Lung (tissue), 12 donors: Measurements from ENCODE around the gene HS6ST3. TPM values are rescaled to one million over a fixed set of nuclear protein-coding genes. Genes with fewer than 3 reads are reported as not detected.

Experiments
- ATAC-seq: fragments of 200-7000 bp; cut with Tn5 transposase; one replicate; pipeline ENCODE4 v1.9.1; 2020; ENCODE audit warnings: moderate number of reproducible peaks; ENCODE audit not compliant: insufficient read depth, low FRiP score
- DNase-seq, 3 donors: peaks; one replicate each; pipeline ENCODE4 v3.0.0-alpha.2; 2013 to 2017
- H3K27ac ChIP-seq, 2 donors: one replicate each; pipeline ENCODE4 v1.5.1; 2013; ENCODE audit warnings: mild to moderate bottlenecking in 2 of 2, moderate library complexity in 2 of 2, control low read depth in 1 of 2, inconsistent platforms in 1 of 2, low read depth in 1 of 2, low read length in 1 of 2
- H3K27me3 ChIP-seq, 3 donors: one replicate each; pipeline ENCODE4 v1.5.1; 2013; ENCODE audit warnings: low read length in 2 of 3; ENCODE audit not compliant: control insufficient read depth in 3 of 3, insufficient read depth in 3 of 3
- H3K36me3 ChIP-seq, 4 donors: one replicate each; pipeline ENCODE4 v1.5.1; 2013; ENCODE audit warnings: low read length in 4 of 4, mild to moderate bottlenecking in 1 of 4, moderate library complexity in 1 of 4; ENCODE audit not compliant: control insufficient read depth in 4 of 4, insufficient read depth in 4 of 4
- H3K4me1 ChIP-seq, 5 donors: one replicate each; pipeline ENCODE4 v1.5.1; 2013; ENCODE audit warnings: low read length in 5 of 5, mild to moderate bottlenecking in 2 of 5, moderate library complexity in 1 of 5; ENCODE audit not compliant: control insufficient read depth in 5 of 5, insufficient read depth in 5 of 5
- H3K4me3 ChIP-seq: one replicate; pipeline ENCODE4 v1.5.1; 2013; ENCODE audit warnings: mild to moderate bottlenecking, control low read depth, moderate library complexity
- H3K9ac ChIP-seq, 2 donors: one replicate each; pipeline ENCODE4 v1.5.1; 2013; ENCODE audit warnings: low read length in 2 of 2, control low read depth in 1 of 2; ENCODE audit not compliant: insufficient read depth in 1 of 2
- H3K9me3 ChIP-seq, 4 donors: one replicate each; pipeline ENCODE4 v1.5.1; 2013; ENCODE audit warnings: low read length in 3 of 4, mild to moderate bottlenecking in 1 of 4, moderate library complexity in 1 of 4; ENCODE audit not compliant: control insufficient read depth in 4 of 4, insufficient read depth in 3 of 4
- WGBS, 2 donors: extraction: QIAGEN DNeasy Blood & Tissue Kit; methylation state at CpG; one replicate each; pipeline ENCODE4 v1.1.7; 2013; 5-methylcytosine and 5-hydroxymethylcytosine counted together
- polyA plus RNA-seq, 2 donors: library from polyadenylated mRNA; stranded (reverse); fragments of 200-250 nt; gene quantifications; one replicate each; pipeline ENCODE4 v1.2.1, GENCODE V29; 2013
- total RNA-seq, 2 donors: library from RNA; depleted of rRNA in 1 of 2; stranded (reverse); fragments of >200 nt in 1 of 2; gene quantifications; one replicate each; pipeline ENCODE4 v1.2.1, GENCODE V29; 2014 to 2021
- TF ChIP-seq, protein P1 (sequence below): IDR thresholded peaks from 2 replicates; pipeline ENCODE4 v1.5.1; 2012; ENCODE audit warnings: mild to moderate bottlenecking; ENCODE audit errors: control extremely low read depth, extremely low read depth
- donor health status: control.
- donor health status: control.
- donor health status: Bipolar disorder and iron deficiency.
- donor health status: healthy.
- donor health status: DM: yes; HTN: yes; CAD: no.

Gene HS6ST3
- total and polyA plus RNA-seq, 4 donors = 0.01 to 0.17 (median 0.04) TPM

DNA sequence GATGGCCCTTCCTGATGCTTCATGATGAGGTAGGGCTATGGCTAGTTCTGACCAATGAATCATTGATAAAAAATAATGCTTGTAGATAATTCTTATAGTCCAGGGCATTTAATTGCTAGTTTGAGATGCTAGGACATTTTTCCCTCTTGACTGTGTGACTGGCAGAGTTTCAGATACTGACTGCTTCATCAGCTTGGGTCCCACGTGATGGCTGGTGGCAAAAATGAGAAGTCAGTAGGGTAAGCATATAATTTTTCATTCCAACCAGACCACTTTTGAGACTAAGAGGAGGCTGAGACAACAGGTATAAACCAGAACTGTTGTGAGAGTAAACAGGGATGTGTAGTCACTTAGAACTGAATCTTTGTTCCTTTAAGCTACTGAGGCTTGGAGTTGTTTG is 183.3 kb downstream of the HS6ST3 start:
- Histone ChIP-seq H3K9me3 (no peaks in the 10 kb centered on the region), H3K27ac (no peak overlapping the region), H3K4me1 (no peaks in the 10 kb centered on the region), H3K4me3 (no peak overlapping the region), H3K27me3 (no peaks in the 10 kb centered on the region), H3K9ac (no peak overlapping the region), H3K36me3 (no peaks in the 10 kb centered on the region)
- ATAC-seq (no peak), DNase-seq (no peak)
- 61 to 76% methylated on average over 1 of the region's 1 CpG for WGBS, 2 donors
- TF ChIP-seq, protein P1, sequence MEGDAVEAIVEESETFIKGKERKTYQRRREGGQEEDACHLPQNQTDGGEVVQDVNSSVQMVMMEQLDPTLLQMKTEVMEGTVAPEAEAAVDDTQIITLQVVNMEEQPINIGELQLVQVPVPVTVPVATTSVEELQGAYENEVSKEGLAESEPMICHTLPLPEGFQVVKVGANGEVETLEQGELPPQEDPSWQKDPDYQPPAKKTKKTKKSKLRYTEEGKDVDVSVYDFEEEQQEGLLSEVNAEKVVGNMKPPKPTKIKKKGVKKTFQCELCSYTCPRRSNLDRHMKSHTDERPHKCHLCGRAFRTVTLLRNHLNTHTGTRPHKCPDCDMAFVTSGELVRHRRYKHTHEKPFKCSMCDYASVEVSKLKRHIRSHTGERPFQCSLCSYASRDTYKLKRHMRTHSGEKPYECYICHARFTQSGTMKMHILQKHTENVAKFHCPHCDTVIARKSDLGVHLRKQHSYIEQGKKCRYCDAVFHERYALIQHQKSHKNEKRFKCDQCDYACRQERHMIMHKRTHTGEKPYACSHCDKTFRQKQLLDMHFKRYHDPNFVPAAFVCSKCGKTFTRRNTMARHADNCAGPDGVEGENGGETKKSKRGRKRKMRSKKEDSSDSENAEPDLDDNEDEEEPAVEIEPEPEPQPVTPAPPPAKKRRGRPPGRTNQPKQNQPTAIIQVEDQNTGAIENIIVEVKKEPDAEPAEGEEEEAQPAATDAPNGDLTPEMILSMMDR = no peak

DNA sequence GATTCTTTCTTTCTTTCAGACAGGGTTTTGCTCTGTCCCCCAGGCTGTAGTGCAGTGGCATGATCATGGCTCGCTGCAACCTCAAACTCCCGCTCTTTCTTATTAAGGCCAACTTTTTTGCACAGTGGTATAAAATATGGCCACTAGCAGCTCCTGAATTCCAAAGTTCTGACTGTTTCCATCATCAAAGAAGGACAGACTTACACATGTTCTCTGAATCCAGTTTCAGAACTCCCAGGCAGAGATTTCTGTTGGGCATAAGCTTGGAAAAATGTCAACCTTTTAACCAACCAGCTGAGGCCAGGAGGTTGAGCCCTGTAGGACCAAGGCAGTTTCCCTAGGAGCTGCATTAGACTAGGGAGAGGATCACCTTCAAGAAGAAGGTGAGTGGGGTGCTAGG is 184.1 kb downstream of the HS6ST3 start:
- TF ChIP-seq, protein P1 = no peak
- 92 to 95% methylated on average over 2 of the region's 2 CpGs for WGBS, 2 donors
- no peaks in the 10 kb centered on the region for H3K9me3 ChIP-seq
- no peak overlapping the region for H3K9ac ChIP-seq
- H3K36me3 ChIP-seq = no peaks in the 10 kb centered on the region
- H3K4me3 ChIP-seq = no peak overlapping the region
- H3K27me3 ChIP-seq = no peaks in the 10 kb centered on the region
- H3K4me1 ChIP-seq = no peaks in the 10 kb centered on the region
- H3K27ac ChIP-seq = no peak overlapping the region
- ATAC-seq (no peak), DNase-seq (no peak)

DNA sequence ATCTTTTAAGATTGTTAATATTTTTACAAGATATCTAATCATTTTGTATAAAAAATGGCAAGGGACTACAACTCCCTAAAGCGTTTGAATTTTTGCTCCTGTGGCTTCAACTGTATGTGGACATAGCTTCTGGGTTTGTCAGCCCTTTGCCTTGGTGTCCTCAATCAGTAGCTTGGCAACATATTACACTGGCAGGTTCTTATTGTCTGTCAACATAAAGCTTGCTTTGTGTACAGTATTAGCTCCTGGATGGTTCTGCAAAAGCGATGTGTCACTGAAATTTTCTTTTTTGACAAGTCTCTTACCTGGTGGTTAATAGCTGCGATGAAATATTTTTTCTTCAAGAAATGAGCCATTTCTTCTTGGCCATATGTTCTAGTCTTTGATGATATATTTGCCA is 190.0 kb downstream of the HS6ST3 start:
- no peak for ATAC-seq
- Histone ChIP-seq H3K4me3 (no peak overlapping the region), H3K36me3 (no peaks in the 10 kb centered on the region), H3K9ac (no peak overlapping the region), H3K4me1 (no peaks in the 10 kb centered on the region), H3K27ac (no peak overlapping the region), H3K9me3 (no peaks in the 10 kb centered on the region), H3K27me3 (no peaks in the 10 kb centered on the region)
- 82 to 91% methylated on average over 3 of the region's 3 CpGs for WGBS, 2 donors
- no peak for DNase-seq
- TF ChIP-seq, protein P1 = no peak

DNA sequence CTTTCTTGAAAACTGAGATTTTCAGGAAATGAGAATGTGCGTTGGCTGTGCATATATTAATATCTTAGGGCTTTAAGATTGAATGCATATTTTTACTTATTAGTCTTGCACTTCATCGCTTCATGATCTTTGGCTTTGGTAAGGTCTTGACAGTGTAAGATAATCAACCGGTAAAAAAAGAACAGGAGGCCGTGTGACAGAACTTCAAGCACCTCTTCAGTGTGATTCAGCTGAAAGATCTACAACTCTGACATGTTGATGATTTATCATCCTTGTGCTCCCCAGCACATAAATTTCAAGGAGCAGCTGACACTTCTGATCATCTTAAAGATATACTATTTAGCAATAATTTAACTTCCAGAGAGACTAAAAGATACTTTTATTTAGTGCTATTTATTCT is 195.1 kb downstream of the HS6ST3 start:
- no peak overlapping the region for H3K9ac ChIP-seq
- no peaks in the 10 kb centered on the region for H3K36me3 ChIP-seq
- no peaks in the 10 kb centered on the region for H3K27me3 ChIP-seq
- no peaks in the 10 kb centered on the region for H3K4me1 ChIP-seq
- H3K4me3 ChIP-seq = no peak overlapping the region
- ATAC-seq (no peak), DNase-seq (no peak)
- peaks cover 0 to 2% (median 0%) of the 10 kb centered on the region in 4 donors for H3K9me3 ChIP-seq
- H3K27ac ChIP-seq = no peak overlapping the region
- TF ChIP-seq, protein P1 = no peak
- WGBS, 2 donors = 64 to 82% methylated on average over 4 of the region's 4 CpGs
